Activated CD4-positive, alpha-beta T cell treated with anti-CD3 and anti-CD28 coated beads for 24 hours (primary cell): Measurements from ENCODE around the gene CHST9.
"Not testable (repeated sequence)": the region's sequence is repeated elsewhere in the genome, so short reads cannot be mapped to it uniquely, and the experiment has no call there.

Experiments used
- DNase-seq, 2 donors: peaks; one replicate each; pipeline ENCODE4 v3.0.0-alpha.2; 2020; ENCODE audit warnings: low read depth in 2 of 2

Gene CHST9

DNA sequence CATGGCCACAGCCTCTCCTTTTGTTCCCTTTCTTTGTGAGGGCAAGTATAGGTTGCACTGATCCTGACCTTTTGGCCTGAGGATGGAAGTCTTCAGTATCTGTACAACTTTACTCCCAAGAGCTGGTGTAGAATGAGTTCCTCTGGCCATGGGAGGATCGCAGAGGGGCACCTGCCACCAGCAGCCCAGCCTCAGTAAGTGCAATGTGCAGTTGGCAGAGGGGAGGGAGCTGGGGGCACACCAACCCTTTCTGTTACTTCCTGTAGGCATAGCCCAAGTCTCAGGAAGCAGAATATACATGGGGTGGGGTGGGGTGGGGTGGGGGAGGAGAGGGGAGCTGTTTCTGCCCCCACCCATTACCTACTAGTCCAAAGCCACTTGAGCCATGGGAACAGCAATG lies 254.5 kb downstream of the CHST9 start:
- DNase-seq: no peak

GRCh38 chr18:26928670-26929313 lies 256.3 kb downstream of the CHST9 start:
- no peak for DNase-seq

DNA sequence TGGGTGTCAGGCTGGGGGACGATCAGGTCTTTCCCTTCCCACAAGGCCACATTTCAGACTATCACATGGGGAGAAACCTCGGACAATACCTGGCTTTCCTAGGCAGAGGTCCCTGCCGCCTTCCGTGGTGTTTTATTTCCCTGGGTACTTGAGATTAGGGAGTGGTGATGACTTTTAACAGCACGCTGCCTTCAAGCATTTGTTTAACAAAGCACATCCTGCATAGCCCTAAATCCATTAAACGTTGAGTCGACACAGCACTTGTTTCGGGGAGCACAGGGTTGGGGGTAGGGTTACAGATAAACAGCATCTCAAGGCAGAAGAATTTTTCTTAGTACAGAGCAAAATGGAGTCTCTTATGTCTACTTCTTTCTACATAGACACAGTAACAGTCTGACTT lies 257.3 kb downstream of the CHST9 start:
- DNase-seq: not testable (repeated sequence)

DNA sequence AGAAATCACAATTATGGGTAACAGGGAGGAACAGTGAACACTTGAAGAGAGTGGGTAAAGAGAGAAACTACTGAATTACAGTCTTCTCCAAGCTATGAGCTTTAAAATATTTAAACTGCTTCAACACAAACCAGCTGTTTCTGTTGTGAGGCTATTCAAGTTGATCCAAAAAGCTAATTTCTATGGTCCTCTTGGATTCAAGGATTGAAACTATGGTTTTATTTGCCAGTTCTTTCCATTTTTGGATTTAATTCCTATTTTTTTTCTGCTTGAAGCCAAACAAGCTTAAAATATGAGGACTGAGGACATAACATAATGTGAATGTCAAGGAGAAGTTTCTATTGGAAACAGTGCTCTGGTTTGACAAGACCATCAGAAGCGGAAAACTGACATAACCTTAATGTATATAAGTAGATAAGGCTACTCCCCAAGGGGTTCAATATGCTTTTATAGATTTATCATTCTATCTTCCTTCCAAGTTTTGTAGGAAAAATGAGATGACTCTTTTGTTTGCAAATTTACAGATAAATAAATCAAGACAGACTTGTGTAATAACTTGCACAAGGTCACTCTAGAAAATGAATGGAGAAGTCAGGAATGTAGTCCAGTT lies 258.9 kb downstream of the CHST9 start:
- DNase-seq: no peak

DNA sequence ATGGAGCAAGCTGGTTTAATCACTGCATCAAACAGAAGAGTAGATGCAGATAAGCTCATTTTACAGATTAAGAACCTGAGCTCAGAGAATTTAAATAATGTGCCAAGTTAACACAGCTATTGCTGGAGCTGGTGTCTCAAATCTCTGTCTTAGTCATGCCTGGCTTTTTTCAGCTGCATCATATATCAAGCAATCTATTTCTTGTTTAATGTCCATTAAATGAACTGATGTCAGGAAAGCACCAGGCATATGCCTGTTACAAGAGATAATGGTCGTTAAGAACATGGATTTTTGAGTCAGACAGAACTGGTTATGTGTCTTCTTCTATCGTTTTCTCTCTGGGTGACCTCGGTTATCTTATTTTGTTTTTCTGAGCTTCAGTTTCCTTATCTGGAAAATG lies 259.8 kb downstream of the CHST9 start:
- DNase-seq: no peak

DNA sequence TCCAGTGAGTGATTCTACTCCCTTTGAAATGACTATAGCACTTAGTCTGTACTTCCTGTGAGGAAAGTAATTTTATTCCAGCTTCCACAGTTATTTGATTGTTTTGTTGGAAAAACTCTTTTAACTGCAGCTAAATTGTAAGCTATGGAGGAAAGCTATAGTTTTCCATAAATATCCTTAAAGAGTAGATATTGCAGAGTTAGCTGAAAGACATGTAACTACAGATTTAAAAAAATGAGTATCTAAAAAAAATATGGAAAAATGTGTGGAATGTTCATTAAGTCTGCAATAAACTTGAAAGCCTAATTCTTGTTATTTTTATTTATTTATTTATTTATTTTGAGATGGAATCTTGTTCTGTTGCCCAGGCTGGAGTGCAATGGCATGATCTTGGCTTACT lies 262.8 kb downstream of the CHST9 start:
- no peak for DNase-seq

- no peak for DNase-seq
Measured at GRCh38 chr18:26920644-26921043, 264.5 kb downstream of the CHST9 start.

DNA sequence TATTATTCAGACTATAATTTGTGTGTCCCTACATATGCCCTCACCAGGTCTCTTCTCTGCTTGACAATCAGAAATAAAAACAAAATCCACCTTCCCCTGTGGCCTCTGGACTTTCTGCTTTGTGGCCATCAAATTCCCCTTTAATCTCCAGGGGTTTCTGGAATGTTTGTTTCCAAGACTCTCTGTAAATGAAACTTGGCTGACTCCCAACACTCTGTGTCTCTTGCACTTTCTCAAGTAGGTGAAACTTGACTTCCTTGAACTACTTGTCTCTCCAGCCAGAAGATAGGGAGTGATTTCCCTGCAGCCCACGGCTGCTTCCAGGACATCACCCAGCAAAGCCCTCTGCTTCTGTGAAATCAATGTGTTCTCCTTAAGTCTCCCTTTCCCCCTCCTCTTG lies 265.5 kb downstream of the CHST9 start:
- DNase-seq: no peak

GRCh38 chr18:26919201-26919600 lies 265.9 kb downstream of the CHST9 start:
- no peak for DNase-seq

GRCh38 chr18:26911840-26912239 lies 273.3 kb downstream of the CHST9 start:
- DNase-seq: no peak

DNA sequence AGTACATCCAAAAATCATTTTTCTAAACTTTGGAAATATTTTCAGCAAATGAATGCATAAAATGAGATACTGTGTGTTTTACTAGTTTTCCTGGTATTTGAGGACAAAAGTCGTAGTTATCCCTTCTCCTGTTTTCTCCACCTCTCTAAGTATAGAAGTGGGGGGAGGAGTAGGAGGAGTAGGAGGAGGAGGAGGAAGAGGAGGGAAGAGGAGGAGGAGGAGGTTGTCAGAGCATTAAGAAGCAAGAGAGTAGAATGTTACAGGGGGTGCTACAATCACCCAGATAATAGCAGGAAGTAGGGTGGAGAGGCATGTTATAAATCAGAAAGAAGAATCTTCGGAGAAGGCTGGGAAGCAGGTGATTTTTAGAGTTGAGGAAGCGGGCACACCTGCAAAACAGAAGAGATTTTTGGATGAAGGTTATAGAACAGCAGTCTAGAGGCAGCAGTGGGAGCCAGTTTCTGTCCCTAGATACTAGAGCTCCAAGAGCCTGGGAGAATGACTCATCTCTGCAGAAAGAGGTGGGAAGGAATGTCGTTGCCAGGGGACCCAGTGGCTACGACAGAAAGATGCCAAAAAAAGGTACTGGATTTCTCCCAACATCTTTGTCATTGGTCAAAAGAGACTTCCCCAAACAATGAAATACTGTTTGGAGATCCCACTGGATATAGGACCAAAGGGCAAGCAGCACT lies 275.4 kb downstream of the CHST9 start:
- DNase-seq: no peak

DNA sequence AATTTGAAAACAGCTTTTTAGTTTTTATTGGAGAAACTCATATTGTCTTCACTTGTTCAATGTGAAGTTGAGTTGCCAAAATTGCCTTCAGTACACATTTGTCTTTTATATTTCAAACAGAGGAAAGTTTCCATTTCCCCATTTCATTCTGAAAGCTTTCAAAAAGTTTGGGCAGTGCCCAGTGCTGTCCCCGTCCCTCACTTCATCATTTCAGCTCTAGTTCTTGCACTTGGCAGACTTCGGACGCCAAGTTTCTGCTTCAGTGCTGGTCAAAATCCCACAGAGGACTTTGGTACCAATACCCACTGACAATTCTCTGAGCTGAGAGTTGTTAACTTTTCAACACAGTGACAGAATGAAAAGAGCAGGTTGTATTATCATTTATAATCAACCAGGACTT lies 276.2 kb downstream of the CHST9 start:
- no peak for DNase-seq

- DNase-seq: no peak
Measured at GRCh38 chr18:26902291-26902690, 282.8 kb downstream of the CHST9 start.

- DNase-seq: no peak
Measured at GRCh38 chr18:26901020-26901419, 284.1 kb downstream of the CHST9 start.

DNA sequence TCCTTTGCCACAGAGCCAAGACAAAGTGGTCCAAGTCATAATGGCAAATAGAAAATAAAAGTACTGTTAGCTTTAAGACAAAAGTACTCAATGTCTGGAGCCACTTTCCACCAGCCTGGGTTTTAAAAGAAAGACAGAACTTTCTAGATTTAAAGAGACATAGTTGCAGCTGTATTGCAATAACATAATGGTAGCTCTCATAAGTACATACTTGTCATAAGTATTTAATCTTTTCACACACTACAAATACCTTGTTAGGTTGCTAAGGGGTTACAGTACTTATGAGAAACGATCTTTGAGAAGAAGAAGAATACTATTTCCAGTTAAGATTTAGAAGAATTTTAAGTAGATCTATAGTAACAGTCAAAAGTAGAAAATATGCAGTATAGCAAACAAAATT lies 290.7 kb downstream of the CHST9 start:
- no peak for DNase-seq

DNA sequence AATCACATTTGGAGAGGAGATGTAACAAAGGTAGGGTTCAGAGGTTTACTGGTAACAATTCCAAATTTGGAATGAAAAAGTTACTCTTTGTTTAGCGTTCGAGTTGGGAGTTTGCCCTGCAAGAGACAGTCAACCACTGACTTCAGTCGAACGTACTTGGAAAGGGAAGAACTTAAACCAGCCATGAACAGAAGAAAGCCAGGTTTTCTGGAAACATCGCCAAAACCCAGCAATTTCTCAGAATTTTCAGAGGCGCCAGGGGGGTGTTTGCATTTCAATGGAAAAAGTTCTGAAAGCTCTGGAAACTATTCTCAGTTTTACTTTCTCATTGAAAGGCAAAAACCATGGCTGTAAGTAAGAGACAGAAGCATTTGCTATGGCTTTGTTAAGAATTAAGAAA lies 291.1 kb downstream of the CHST9 start:
- no peak for DNase-seq

DNA sequence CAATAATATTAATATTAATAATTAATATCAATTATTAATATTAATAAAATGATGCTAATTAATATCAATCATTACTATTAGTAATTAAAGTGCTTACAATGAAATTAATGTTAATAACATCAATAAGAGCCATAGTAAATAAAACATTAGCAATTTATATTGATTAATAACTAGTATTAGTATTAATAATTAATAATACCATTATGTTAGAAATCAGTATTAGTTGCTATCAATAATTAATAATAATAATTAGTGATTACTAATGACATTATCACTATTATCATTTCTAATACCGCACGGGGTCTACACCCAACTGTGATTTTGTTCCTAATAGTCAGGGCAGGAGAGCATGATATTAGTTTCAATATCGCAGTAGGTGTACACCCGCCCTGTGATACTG lies 296.8 kb downstream of the CHST9 start:
- DNase-seq: no peak

DNA sequence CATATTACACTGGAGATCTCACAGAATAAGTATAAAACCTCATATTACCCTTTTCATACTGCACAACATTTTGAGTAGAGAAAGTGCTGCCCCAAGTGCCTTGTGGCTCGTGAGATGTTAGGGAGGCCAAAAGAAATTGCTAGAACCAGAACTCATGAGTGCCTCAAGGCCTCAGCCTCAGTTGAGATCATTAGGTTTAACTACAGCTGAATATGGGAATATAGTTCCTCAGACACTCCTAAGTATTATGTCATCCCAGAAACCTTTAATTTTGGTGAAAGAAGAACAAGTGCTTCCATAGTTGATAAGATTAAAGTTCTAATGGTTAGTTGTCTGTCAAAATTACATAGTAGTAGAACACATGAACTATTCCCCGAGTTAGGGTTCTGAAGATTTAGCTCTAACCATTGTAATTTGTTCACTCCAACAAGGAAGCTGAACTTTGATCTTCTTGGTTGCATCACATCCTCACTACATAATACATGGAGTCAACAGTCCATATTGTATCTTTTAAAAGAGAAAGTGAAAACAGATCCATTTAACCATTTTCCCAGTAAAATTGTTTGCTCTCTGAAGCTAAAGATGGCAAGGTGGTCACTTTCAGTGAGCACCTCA lies 310.0 kb downstream of the CHST9 start:
- DNase-seq: no peak

DNA sequence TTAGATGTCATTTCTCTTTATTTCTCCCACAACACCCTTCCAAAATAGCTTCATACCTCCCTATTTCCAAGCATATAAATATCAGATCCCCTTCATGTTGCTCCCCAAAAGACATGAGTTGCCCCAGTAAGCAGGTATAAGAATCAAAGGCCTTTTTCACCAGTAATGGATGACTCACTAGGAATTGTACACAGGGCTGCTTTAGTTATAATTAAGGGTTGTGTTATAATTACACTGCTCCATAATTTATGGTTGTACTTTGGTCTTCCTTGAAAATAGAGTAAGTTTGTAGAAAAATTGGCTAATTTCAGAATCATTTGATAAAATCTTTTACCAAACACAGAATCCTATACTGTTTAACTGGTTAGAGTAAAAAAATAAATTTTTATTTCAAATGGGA lies 310.8 kb downstream of the CHST9 start:
- no peak for DNase-seq

- DNase-seq: no peak
Measured at GRCh38 chr18:26869640-26870039, 315.5 kb downstream of the CHST9 start.

DNA sequence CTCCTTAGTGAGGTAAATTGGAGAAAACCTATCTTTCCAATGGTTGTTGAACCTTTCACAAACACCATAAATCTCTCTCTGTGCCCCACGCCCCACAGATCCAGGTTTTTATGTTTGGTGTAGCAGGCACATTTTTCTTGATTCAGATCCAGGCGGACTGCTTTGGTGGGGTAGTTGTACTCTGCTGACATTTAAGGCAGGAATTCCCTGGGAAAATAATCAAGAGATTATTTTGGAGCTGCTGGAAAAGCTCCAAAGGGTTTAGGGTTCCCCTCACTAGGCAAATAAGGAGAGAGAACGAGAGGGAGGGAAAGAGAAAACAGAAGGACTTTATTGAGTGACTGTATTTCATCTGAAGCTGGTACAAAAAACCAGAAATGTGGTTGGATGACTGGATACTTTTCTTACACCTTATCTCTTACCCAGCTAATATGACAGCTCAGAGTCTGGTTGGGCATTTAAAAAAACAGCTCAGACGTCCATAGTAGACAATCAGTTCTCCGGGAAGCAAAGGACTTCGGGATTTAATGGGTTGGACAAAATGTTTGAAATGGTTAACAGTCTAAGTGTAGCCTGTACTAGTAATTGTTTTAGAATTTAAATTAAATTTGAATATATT lies 316.0 kb downstream of the CHST9 start:
- no peak for DNase-seq

DNA sequence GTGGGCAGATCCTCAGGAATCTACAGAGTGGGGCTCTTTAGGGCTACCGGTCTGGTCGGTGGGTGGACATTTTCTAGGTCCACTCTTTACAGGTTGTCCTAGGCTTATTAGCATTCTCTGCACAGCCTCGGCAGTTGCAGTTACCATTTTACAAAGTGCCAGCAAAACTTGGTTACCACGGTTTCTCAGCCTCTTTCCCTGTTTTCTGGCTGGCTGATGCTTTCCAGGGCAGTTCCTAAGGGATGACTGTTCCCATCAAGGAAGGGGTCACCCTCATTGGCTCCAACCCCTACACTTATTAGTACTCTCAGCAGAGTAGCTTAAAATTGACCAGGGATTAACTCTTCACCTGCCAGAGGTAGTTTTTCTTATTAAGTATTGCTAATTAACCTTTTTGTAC lies 317.6 kb downstream of the CHST9 start:
- DNase-seq: no peak

GRCh38 chr18:26865557-26865956 lies 319.6 kb downstream of the CHST9 start, which contains the start of gene AQP4:
AQP4 (minus strand) TSS chr18:26865707; CDS start chr18:26865689, 18 bp downstream.
- DNase-seq: no peak
